ENCODE data around the gene MASP2.
"Not testable (repeated sequence)": the region's sequence is repeated elsewhere in the genome, so short reads cannot be mapped to it uniquely, and the experiment has no call there.

Gene MASP2

GRCh38 chr1:11037019-11037739, 9.9 kb downstream of the MASP2 start:
- FAIRE-seq = not testable (repeated sequence)

GRCh38 chr1:11031624-11032262, 15.3 kb downstream of the MASP2 start:
- no peak for FAIRE-seq

GRCh38 chr1:11030865-11031264, 16.2 kb downstream of the MASP2 start:
- no peak for FAIRE-seq

GRCh38 chr1:11028018-11028417, 19.0 kb downstream of the MASP2 start:
- no peak for FAIRE-seq

GRCh38 chr1:11027316-11027715, 19.7 kb downstream of the MASP2 start:
- FAIRE-seq = no peak

GRCh38 chr1:11026903-11027302, 20.1 kb downstream of the MASP2 start:
- no peak for FAIRE-seq

- FAIRE-seq = no peak
These were observed 21.0 kb downstream of the MASP2 start for GRCh38 chr1:11026052-11026451.

- FAIRE-seq = no peak
These were observed 21.4 kb downstream of the MASP2 start for GRCh38 chr1:11025618-11026017.

GRCh38 chr1:11024874-11025203, 22.2 kb downstream of the MASP2 start:
- FAIRE-seq = no peak

GRCh38 chr1:11024154-11024873, 22.7 kb downstream of the MASP2 start:
- no peak for FAIRE-seq

GRCh38 chr1:11023201-11023600, 23.8 kb downstream of the MASP2 start:
- no peak for FAIRE-seq

- FAIRE-seq = no peak
These were observed 27.1 kb downstream of the MASP2 start for GRCh38 chr1:11019971-11020370.

- not testable (repeated sequence) for FAIRE-seq
These were observed 27.7 kb downstream of the MASP2 start for GRCh38 chr1:11019358-11019757.

- no peak for FAIRE-seq
These were observed 33.9 kb downstream of the MASP2 start for GRCh38 chr1:11013160-11013531.

- no peak for FAIRE-seq
These were observed 34.5 kb downstream of the MASP2 start, which contains the start of gene TARDBP for GRCh38 chr1:11012260-11013159. Gene TARDBP (plus strand): TSS chr1:11012654. CDS start chr1:11013728, 1,074 bp downstream.

GRCh38 chr1:11000526-11000925, 46.5 kb downstream of the MASP2 start:
- no peak for FAIRE-seq

- no peak for FAIRE-seq
These were observed 50.9 kb downstream of the MASP2 start for GRCh38 chr1:10996100-10996499.

GRCh38 chr1:10992864-10993263, 54.2 kb downstream of the MASP2 start:
- no peak for FAIRE-seq

- not testable (repeated sequence) for FAIRE-seq
These were observed 55.0 kb downstream of the MASP2 start for GRCh38 chr1:10992004-10992403.

- no peak for FAIRE-seq
These were observed 56.2 kb downstream of the MASP2 start for GRCh38 chr1:10990828-10991227.

GRCh38 chr1:10989920-10990516, 57.0 kb downstream of the MASP2 start:
- not testable (repeated sequence) for FAIRE-seq

- no peak for FAIRE-seq
These were observed 57.9 kb downstream of the MASP2 start for GRCh38 chr1:10989095-10989494.
